HepG2 (cell line): ENCODE data around the gene KTN1. TPM values are rescaled to one million over a fixed set of nuclear protein-coding genes. Genes with fewer than 3 reads are reported as not detected.

Experiments
- FIP1L1 ChIP-seq: fragments of 200-400 bp; formaldehyde crosslinking; IDR thresholded peaks from 2 replicates; pipeline ENCODE4 v1.6.1; 2018; ENCODE audit warnings: low read depth, mild to moderate bottlenecking, low read length, moderate library complexity, borderline replicate concordance; ENCODE audit not compliant: insufficient read depth
- KDM3A ChIP-seq: IDR thresholded peaks from 2 replicates; pipeline ENCODE4 v1.6.1; 2018; ENCODE audit warnings: low read depth, missing compliant biosample characterization
- MAF1 ChIP-seq: sonication (generic); formaldehyde crosslinking; IDR thresholded peaks from 2 replicates; pipeline ENCODE4 v1.5.0; 2020; ENCODE audit warnings: missing genetic modification reagents, borderline replicate concordance
- RFXAP ChIP-seq: sonication (generic); formaldehyde crosslinking; IDR thresholded peaks from 2 replicates; pipeline ENCODE4 v1.4.0; 2020; ENCODE audit warnings: missing genetic modification reagents, borderline replicate concordance
- SRSF1 ChIP-seq: fragments of 200-400 bp; formaldehyde crosslinking; optimal IDR thresholded peaks from 2 replicates; pipeline ENCODE3; 2017; ENCODE audit warnings: mild to moderate bottlenecking, low read depth, low read length, moderate library complexity
- THYN1 ChIP-seq: sonication (generic); formaldehyde crosslinking; IDR thresholded peaks from 2 replicates; pipeline ENCODE4 v1.8.1; 2023; ENCODE audit warnings: low read depth, mild to moderate bottlenecking, moderate library complexity, missing genetic modification reagents, borderline replicate concordance
- ZNF17 ChIP-seq: sonication (generic); formaldehyde crosslinking; IDR thresholded peaks from 2 replicates; pipeline ENCODE4 v1.5.0; 2020; ENCODE audit warnings: mild to moderate bottlenecking, missing genetic modification reagents
- ZNF546 ChIP-seq: sonication (generic); formaldehyde crosslinking; conservative IDR thresholded peaks from 2 replicates; pipeline ENCODE4 v1.8.1; 2023; ENCODE audit warnings: mild to moderate bottlenecking, missing genetic modification reagents
- polyA plus RNA-seq, 8 experiments: library from polyadenylated mRNA; depleted of rRNA in 3 of 8; stranded (reverse) in 7 of 8; unstranded in 1 of 8; fragments of >200 nt; fragmentation: Illumina TruSeq in 4 of 8; extraction: Trizol in 4 of 8; gene quantifications; 2 replicates each; pipeline versions ENCODE4 v1.2.1 to v1.2.3, GENCODE V29; 2011 to 2016; ENCODE audit warnings: low read depth in 4 of 8, missing spikeins in 1 of 8, mixed read lengths in 1 of 8; ENCODE audit not compliant: insufficient read depth in 1 of 8
- total RNA-seq, 5 experiments: library from RNA; depleted of rRNA; stranded (reverse); fragments of >200 nt; fragmentation: Illumina TruSeq; extraction: Trizol; gene quantifications; 2 replicates each; pipeline ENCODE4 v1.2.3, GENCODE V29; 2016; ENCODE audit warnings: low read depth in 1 of 5
- TF ChIP-seq, protein P1 (sequence below): sonication (generic); formaldehyde crosslinking; IDR thresholded peaks from 2 replicates; pipeline ENCODE4 v1.4.0; 2020; ENCODE audit warnings: mild to moderate bottlenecking, missing genetic modification reagents
- TF ChIP-seq, protein P2 (sequence below): sonication (generic); formaldehyde crosslinking; IDR thresholded peaks from 2 replicates; pipeline ENCODE4 v1.8.0; 2022; ENCODE audit warnings: mild to moderate bottlenecking, missing genetic modification reagents, moderate library complexity
- TF ChIP-seq, protein P3 (sequence below): sonication (generic); formaldehyde crosslinking; IDR thresholded peaks from 2 replicates; pipeline ENCODE4 v1.4.0; 2020; ENCODE audit warnings: missing genetic modification reagents
- TF ChIP-seq, protein P4 (sequence below): sonication (generic); formaldehyde crosslinking; IDR thresholded peaks from 2 replicates; pipeline ENCODE4 v1.5.1; 2020; ENCODE audit warnings: missing genetic modification reagents, mild to moderate bottlenecking, borderline replicate concordance
- TF ChIP-seq, protein P5 (sequence below): IDR thresholded peaks from 2 replicates; pipeline ENCODE4 v1.6.1; 2016; ENCODE audit warnings: missing genetic modification reagents, missing compliant biosample characterization

Gene KTN1
- total and polyA plus RNA-seq, 2 of the 13 experiments (the other 11 are each of a cell fraction or from before 2014, with no cell fraction given) = 60.6 to 169 TPM

DNA sequence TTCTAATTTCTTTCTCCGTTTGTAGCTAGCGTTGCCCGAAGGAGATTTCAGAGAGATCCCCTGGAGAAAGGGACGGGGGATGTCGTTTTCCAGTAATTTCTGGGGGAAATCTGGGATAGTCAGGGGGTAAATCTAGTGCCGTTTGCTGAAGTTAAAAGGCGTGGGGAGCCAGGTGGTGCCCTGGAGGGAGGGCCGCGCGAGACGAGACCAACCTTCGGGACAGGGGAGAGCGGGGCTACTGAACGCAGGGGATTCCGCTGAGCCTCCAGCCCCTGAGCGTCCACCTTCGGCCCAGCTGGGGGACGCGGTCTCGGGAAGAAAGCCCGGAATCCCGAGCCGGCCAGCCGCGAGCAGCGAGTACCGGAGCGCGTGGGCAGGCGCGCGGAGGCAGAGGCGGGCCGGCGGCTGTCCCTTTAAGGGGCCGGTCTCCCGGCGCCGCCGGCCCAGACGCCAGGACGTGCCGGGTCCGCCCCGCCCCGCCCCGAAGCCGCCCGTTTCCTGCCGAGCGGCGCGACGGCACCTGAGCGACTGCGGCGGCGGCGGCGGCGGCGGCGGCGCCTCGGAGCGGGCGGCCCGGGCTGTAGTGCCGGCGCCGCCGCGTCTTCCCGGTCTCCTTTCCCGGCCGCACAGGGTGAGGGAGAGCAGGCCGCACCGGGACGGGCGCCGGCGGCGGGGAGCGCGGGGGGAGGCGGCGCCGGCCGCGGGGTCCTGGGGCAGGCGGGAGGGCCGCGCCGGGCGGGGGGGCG, at the start of gene KTN1 (continued):
- TF ChIP-seq, protein P1, sequence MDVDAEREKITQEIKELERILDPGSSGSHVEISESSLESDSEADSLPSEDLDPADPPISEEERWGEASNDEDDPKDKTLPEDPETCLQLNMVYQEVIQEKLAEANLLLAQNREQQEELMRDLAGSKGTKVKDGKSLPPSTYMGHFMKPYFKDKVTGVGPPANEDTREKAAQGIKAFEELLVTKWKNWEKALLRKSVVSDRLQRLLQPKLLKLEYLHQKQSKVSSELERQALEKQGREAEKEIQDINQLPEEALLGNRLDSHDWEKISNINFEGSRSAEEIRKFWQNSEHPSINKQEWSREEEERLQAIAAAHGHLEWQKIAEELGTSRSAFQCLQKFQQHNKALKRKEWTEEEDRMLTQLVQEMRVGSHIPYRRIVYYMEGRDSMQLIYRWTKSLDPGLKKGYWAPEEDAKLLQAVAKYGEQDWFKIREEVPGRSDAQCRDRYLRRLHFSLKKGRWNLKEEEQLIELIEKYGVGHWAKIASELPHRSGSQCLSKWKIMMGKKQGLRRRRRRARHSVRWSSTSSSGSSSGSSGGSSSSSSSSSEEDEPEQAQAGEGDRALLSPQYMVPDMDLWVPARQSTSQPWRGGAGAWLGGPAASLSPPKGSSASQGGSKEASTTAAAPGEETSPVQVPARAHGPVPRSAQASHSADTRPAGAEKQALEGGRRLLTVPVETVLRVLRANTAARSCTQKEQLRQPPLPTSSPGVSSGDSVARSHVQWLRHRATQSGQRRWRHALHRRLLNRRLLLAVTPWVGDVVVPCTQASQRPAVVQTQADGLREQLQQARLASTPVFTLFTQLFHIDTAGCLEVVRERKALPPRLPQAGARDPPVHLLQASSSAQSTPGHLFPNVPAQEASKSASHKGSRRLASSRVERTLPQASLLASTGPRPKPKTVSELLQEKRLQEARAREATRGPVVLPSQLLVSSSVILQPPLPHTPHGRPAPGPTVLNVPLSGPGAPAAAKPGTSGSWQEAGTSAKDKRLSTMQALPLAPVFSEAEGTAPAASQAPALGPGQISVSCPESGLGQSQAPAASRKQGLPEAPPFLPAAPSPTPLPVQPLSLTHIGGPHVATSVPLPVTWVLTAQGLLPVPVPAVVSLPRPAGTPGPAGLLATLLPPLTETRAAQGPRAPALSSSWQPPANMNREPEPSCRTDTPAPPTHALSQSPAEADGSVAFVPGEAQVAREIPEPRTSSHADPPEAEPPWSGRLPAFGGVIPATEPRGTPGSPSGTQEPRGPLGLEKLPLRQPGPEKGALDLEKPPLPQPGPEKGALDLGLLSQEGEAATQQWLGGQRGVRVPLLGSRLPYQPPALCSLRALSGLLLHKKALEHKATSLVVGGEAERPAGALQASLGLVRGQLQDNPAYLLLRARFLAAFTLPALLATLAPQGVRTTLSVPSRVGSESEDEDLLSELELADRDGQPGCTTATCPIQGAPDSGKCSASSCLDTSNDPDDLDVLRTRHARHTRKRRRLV (CRISPR knock-in tag) = no peak
- TF ChIP-seq FIP1L1 = no peak
- no peak for TF ChIP-seq MAF1 (CRISPR knock-in tag)
- TF ChIP-seq, protein P2, sequence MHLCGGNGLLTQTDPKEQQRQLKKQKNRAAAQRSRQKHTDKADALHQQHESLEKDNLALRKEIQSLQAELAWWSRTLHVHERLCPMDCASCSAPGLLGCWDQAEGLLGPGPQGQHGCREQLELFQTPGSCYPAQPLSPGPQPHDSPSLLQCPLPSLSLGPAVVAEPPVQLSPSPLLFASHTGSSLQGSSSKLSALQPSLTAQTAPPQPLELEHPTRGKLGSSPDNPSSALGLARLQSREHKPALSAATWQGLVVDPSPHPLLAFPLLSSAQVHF (CRISPR knock-in tag) = no peak
- peak; percentile 60; the same call in 1 of the 2 replicates for TF ChIP-seq RFXAP
- peak; percentile 31; the same call in 1 of the 2 replicates for TF ChIP-seq KDM3A
- no peak for TF ChIP-seq ZNF17 (CRISPR knock-in tag)
- no peak for TF ChIP-seq SRSF1
- TF ChIP-seq, protein P3, sequence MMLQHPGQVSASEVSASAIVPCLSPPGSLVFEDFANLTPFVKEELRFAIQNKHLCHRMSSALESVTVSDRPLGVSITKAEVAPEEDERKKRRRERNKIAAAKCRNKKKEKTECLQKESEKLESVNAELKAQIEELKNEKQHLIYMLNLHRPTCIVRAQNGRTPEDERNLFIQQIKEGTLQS (CRISPR knock-in tag) = 0 out of 2 replicates have a peak, but pooled peaks have one; percentile 20
- TF ChIP-seq, protein P4, sequence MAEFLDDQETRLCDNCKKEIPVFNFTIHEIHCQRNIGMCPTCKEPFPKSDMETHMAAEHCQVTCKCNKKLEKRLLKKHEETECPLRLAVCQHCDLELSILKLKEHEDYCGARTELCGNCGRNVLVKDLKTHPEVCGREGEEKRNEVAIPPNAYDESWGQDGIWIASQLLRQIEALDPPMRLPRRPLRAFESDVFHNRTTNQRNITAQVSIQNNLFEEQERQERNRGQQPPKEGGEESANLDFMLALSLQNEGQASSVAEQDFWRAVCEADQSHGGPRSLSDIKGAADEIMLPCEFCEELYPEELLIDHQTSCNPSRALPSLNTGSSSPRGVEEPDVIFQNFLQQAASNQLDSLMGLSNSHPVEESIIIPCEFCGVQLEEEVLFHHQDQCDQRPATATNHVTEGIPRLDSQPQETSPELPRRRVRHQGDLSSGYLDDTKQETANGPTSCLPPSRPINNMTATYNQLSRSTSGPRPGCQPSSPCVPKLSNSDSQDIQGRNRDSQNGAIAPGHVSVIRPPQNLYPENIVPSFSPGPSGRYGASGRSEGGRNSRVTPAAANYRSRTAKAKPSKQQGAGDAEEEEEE (CRISPR knock-in tag) = no peak
- TF ChIP-seq ZNF546 (CRISPR knock-in tag) = no peak
- TF ChIP-seq, protein P5, sequence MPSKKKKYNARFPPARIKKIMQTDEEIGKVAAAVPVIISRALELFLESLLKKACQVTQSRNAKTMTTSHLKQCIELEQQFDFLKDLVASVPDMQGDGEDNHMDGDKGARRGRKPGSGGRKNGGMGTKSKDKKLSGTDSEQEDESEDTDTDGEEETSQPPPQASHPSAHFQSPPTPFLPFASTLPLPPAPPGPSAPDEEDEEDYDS (CRISPR knock-in tag) = peak; percentile 38; the same call in 1 of the 2 replicates
- TF ChIP-seq THYN1 = no peak
